Measurements from ENCODE around the gene FSTL5. TPM values are rescaled to one million over a fixed set of nuclear protein-coding genes. Genes with fewer than 3 reads are reported as not detected.

FSTL5 gene
- total RNA-seq, 1 donor from 2014 or later, result not detected

DNA sequence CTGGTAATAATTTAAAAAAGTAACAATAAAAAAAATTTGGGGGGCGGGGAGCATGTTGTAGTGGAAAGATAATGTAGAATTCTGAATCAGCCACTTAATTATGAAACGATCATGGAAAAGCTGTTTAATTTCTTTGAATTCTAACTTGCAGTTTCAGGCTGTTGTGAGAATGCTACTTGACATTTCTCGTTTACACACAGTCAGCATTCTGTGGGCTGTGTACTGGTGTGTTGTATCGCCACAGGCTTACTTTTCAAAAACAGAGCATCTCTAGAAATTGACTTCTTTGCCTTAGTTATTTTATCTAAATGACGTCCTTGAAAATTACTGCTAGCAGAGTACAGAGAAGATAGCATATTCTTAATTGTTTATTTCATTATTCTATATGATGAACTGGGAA lies 350.4 kb downstream of the FSTL5 start:
- no peaks in the 10 kb centered on the region for H3K27me3 ChIP-seq (ENCODE audit: control insufficient read depth, insufficient read depth, low read length)
- FAIRE-seq, result no peak
- no peak overlapping the region for H3K4me3 ChIP-seq (ENCODE audit: low read depth, low read length)
- H3K36me3 ChIP-seq (ENCODE audit: control insufficient read depth, insufficient read depth, low read length), result no peaks in the 10 kb centered on the region
- TF ChIP-seq, protein P1, sequence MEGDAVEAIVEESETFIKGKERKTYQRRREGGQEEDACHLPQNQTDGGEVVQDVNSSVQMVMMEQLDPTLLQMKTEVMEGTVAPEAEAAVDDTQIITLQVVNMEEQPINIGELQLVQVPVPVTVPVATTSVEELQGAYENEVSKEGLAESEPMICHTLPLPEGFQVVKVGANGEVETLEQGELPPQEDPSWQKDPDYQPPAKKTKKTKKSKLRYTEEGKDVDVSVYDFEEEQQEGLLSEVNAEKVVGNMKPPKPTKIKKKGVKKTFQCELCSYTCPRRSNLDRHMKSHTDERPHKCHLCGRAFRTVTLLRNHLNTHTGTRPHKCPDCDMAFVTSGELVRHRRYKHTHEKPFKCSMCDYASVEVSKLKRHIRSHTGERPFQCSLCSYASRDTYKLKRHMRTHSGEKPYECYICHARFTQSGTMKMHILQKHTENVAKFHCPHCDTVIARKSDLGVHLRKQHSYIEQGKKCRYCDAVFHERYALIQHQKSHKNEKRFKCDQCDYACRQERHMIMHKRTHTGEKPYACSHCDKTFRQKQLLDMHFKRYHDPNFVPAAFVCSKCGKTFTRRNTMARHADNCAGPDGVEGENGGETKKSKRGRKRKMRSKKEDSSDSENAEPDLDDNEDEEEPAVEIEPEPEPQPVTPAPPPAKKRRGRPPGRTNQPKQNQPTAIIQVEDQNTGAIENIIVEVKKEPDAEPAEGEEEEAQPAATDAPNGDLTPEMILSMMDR (IDR thresholded peaks at IDR 0.05; ENCODE audit: insufficient read depth, low read length, severe bottlenecking), result no peak
- DNase-seq (ENCODE audit: low read depth), result no peak

- TF ChIP-seq, protein P1 (IDR thresholded peaks at IDR 0.05; ENCODE audit: insufficient read depth, low read length, severe bottlenecking), result no peak
- Histone ChIP-seq H3K4me3 (ENCODE audit: low read depth, low read length) (no peak overlapping the region), H3K36me3 (ENCODE audit: control insufficient read depth, insufficient read depth, low read length) (no peaks in the 10 kb centered on the region), H3K27me3 (ENCODE audit: control insufficient read depth, insufficient read depth, low read length) (peaks cover 10% of the 10 kb centered on the region)
- DNase-seq (ENCODE audit: low read depth) (no peak), FAIRE-seq (no peak)
These were observed 360.6 kb downstream of the FSTL5 start for GRCh38 chr4:161803171-161803570.

GRCh38 chr4:161799710-161800109 lies 364.1 kb downstream of the FSTL5 start:
- Histone ChIP-seq H3K27me3 (ENCODE audit: control insufficient read depth, insufficient read depth, low read length) (peaks cover 5% of the 10 kb centered on the region), H3K4me3 (ENCODE audit: low read depth, low read length) (no peak overlapping the region), H3K36me3 (ENCODE audit: control insufficient read depth, insufficient read depth, low read length) (no peaks in the 10 kb centered on the region)
- DNase-seq (ENCODE audit: low read depth) (peak; percentile 81), FAIRE-seq (no peak)
- TF ChIP-seq, protein P1 (IDR thresholded peaks at IDR 0.05; ENCODE audit: insufficient read depth, low read length, severe bottlenecking), result no peak

GRCh38 chr4:161792991-161793390 lies 370.8 kb downstream of the FSTL5 start:
- FAIRE-seq, result no peak
- Histone ChIP-seq H3K27me3 (ENCODE audit: control insufficient read depth, insufficient read depth, low read length) (peaks cover 3% of the 10 kb centered on the region), H3K4me3 (ENCODE audit: low read depth, low read length) (no peak overlapping the region), H3K36me3 (ENCODE audit: control insufficient read depth, insufficient read depth, low read length) (no peaks in the 10 kb centered on the region)
- TF ChIP-seq, protein P1 (IDR thresholded peaks at IDR 0.05; ENCODE audit: insufficient read depth, low read length, severe bottlenecking), result no peak
- DNase-seq (ENCODE audit: low read depth), result no peak

- no peak for FAIRE-seq
- DNase-seq (ENCODE audit: low read depth), result no peak
- TF ChIP-seq, protein P1 (IDR thresholded peaks at IDR 0.05; ENCODE audit: insufficient read depth, low read length, severe bottlenecking), result no peak
- H3K4me3 ChIP-seq (ENCODE audit: low read depth, low read length), result no peak overlapping the region
- no peaks in the 10 kb centered on the region for H3K36me3 ChIP-seq (ENCODE audit: control insufficient read depth, insufficient read depth, low read length)
- H3K27me3 ChIP-seq (ENCODE audit: control insufficient read depth, insufficient read depth, low read length), result peaks cover 2% of the 10 kb centered on the region
These were observed 371.8 kb downstream of the FSTL5 start for GRCh38 chr4:161791796-161792556.

- H3K4me3 ChIP-seq (ENCODE audit: low read depth, low read length), result no peak overlapping the region
- TF ChIP-seq, protein P1 (IDR thresholded peaks at IDR 0.05; ENCODE audit: insufficient read depth, low read length, severe bottlenecking), result no peak
- DNase-seq (ENCODE audit: low read depth) (peak; percentile 76), FAIRE-seq (no peak)
- H3K27me3 ChIP-seq (ENCODE audit: control insufficient read depth, insufficient read depth, low read length), result peaks cover 2% of the 10 kb centered on the region
- H3K36me3 ChIP-seq (ENCODE audit: control insufficient read depth, insufficient read depth, low read length), result no peaks in the 10 kb centered on the region
These were observed 396.7 kb downstream of the FSTL5 start for GRCh38 chr4:161767116-161767515.

All from bronchial epithelial cell (primary cell).